ENCODE data around the gene RAB17. TPM values are rescaled to one million over a fixed set of nuclear protein-coding genes. Genes with fewer than 3 reads are reported as not detected.

RAB17 gene
- total and polyA plus RNA-seq, 10 of the 15 experiments (the other 5 are each of a cell fraction or from before 2014, with no cell fraction given): 0.07 to 1.4 (median 0.28) TPM; not detected in 3

DNA sequence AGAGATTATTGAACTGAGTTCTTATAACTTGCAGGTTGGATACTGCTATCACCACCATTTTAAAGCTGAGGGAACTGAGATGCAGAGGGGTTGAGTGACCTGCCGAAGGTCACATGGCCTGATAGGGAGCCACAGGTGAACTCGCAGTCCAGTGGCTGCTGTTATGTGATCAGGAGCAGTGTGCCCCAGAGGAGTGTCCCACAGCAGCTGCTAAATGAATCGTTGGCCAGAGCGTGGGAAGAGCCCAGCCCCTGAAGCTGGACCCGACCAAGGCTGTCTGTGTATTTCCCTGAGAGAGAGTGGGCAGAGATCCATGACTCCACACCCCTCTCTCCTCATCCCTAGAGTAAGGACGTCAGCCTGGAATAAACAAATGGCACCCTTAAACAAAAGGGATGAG is 50.9 kb downstream of the RAB17 start:
- DNase-seq (ENCODE audit: low read depth, low spot score) (no peak), FAIRE-seq (no peak), ATAC-seq (no peak)
- intact Hi-C loops (cut with micrococcal nuclease; ENCODE audit: unreplicated experiment) (no loop called here), in situ Hi-C loops (cut with MboI) (no loop called here)
- RAD21 ChIA-PET (ENCODE audit: unreplicated experiment): interaction anchor here (0.5 to 2.8 kb wide), 3 partner anchors 27 to 33 kb away, joined by 3 to 13 read pairs (median 13); no protein-coding TSS in a partner anchor
- POLR2A ChIA-PET: interaction anchor here (2.5 kb wide), 1 partner anchor 17 kb away, joined by 11 read pairs; no protein-coding TSS in a partner anchor
- Histone ChIP-seq H3K4me1 (ENCODE audit: control insufficient read depth, insufficient read depth, low read length) (peaks cover 6% of the 10 kb centered on the region; the same call in 1 of the 2 replicates), H3K36me3 (ENCODE audit: control insufficient read depth in 2 of 2, insufficient read depth in 2 of 2, low read length in 1 of 2) (no peaks in the 10 kb centered on the region), H3K4me3 (no peak overlapping the region), H4K20me1 (ENCODE audit: control insufficient read depth, insufficient read depth) (no peaks in the 10 kb centered on the region), H3K27me3 (replicated peaks in 1 of 2; ENCODE audit: control insufficient read depth in 2 of 2, insufficient read depth in 2 of 2, low read length in 1 of 2) (peaks cover 0 to 3% of the 10 kb centered on the region in 2 experiments; a peak in 1 of 4 replicates), H3K79me2 (ENCODE audit: control insufficient read depth, insufficient read depth, low read length) (no peaks in the 10 kb centered on the region), H2AFZ (ENCODE audit: control insufficient read depth, low read depth, low read length) (no peak overlapping the region), H3K27ac (ENCODE audit: control insufficient read depth, insufficient read depth) (no peak overlapping the region), H3K4me2 (ENCODE audit: control insufficient read depth, insufficient read depth) (no peak overlapping the region), H3K9me3 (replicated peaks; ENCODE audit: control insufficient read depth, insufficient read depth, low read length) (no peaks in the 10 kb centered on the region; the same call in 2 of the 3 replicates), H3K9ac (ENCODE audit: control insufficient read depth, insufficient read depth, low read length) (no peak overlapping the region)
- SMC1A ChIA-PET (ENCODE audit: uncharacterized antibody, unreplicated experiment): interaction anchor here (0.7 to 3.5 kb wide), 5 partner anchors 11 to 33 kb away, joined by 3 to 16 read pairs (median 4); no protein-coding TSS in a partner anchor
- CTCF ChIA-PET: interaction anchor here (2.0 to 2.8 kb wide), 2 partner anchors 27 to 32 kb away, joined by 9 to 18 read pairs; no protein-coding TSS in a partner anchor
- no peak for TF ChIP-seq ZBTB4 (CRISPR knock-in tag; IDR thresholded peaks at IDR 0.05)
- TF ChIP-seq PAX5 (IDR thresholded peaks at IDR 0.05; ENCODE audit: borderline replicate concordance, low read depth, low read length): no peak
- no peak for TF ChIP-seq SRF (IDR thresholded peaks at IDR 0.05; ENCODE audit: low read depth in 2 of 2, low read length in 2 of 2)
- no peak for TF ChIP-seq SIX5 (IDR thresholded peaks at IDR 0.05; ENCODE audit: low read depth, low read length, severe bottlenecking)
- TF ChIP-seq YY1 (IDR thresholded peaks at IDR 0.05; ENCODE audit: low read depth, low read length): no peak
- TF ChIP-seq POLR2AphosphoS5 (IDR thresholded peaks at IDR 0.05; ENCODE audit: low read length): no peak
- TF ChIP-seq FOS (IDR thresholded peaks at IDR 0.05; ENCODE audit: borderline replicate concordance, extremely low read depth, insufficient read length): no peak
- no peak for TF ChIP-seq USF2 (IDR thresholded peaks at IDR 0.05; ENCODE audit: borderline replicate concordance, low read depth, low read length)
- no peak for TF ChIP-seq SP1 (IDR thresholded peaks at IDR 0.05; ENCODE audit: low read depth, low read length)
- TF ChIP-seq SKIL (IDR thresholded peaks at IDR 0.05; ENCODE audit: low read depth, poor library complexity, severe bottlenecking): no peak
- no peak for TF ChIP-seq SMARCA5 (IDR thresholded peaks at IDR 0.05)
- TF ChIP-seq NFYB (IDR thresholded peaks at IDR 0.05; ENCODE audit: insufficient read depth, low read depth, low read length): no peak
- no peak for TF ChIP-seq ZNF217 (IDR thresholded peaks at IDR 0.05)
- TF ChIP-seq BACH1 (IDR thresholded peaks at IDR 0.05; ENCODE audit: borderline replicate concordance): no peak
- no peak for TF ChIP-seq NFIC (IDR thresholded peaks at IDR 0.05; ENCODE audit: low read depth, low read length)
- WGBS (ENCODE audit: insufficient coverage, insufficient replicate concordance, low lambda C conversion rate, missing lambda C conversion rate): 26% methylated on average over 6 of the region's 6 CpGs
- no TSS peak for BruUV-seq (replicated peaks)

Data from GM12878 (cell line).